Dendritic cell treated with granulocyte-macrophage colony-stimulating factor and Interleukin-4, amounts not matched to agents 40 ng/mL and 50 ng/mL, for 4 days (primary cell): Measurements from ENCODE around the gene MYO5C.
A peak's percentile ranks its signal among the peaks of the same experiment; 100 is the strongest.

Experiments used
- H3K27ac Mint-ChIP-seq: one replicate; pipeline ENCODE4 v1.8.0; 2022; ENCODE audit warnings: mild to moderate bottlenecking, mixed read lengths
- H3K27me3 Mint-ChIP-seq: one replicate; pipeline ENCODE4 v1.8.0; 2022; ENCODE audit warnings: mild to moderate bottlenecking, mixed read lengths
- H3K36me3 Mint-ChIP-seq: one replicate; pipeline ENCODE4 v1.8.0; 2022; ENCODE audit warnings: low read depth, mixed read lengths
- H3K4me1 Mint-ChIP-seq: one replicate; pipeline ENCODE4 v1.8.0; 2022; ENCODE audit warnings: low read depth, mixed read lengths
- H3K4me3 Mint-ChIP-seq: one replicate; pipeline ENCODE4 v1.8.0; 2022; ENCODE audit warnings: mild to moderate bottlenecking, moderate library complexity, mixed read lengths
- H3K9me3 Mint-ChIP-seq: one replicate; pipeline ENCODE4 v1.8.0; 2022; ENCODE audit warnings: mixed read lengths
- intact Hi-C: fragments of 100-400 bp; cut with micrococcal nuclease; formaldehyde crosslinking; loops from one replicate; pipeline ENCODE4 v1.15.0; 2022

Gene MYO5C

GRCh38 chr15:52217186-52217585 is 78.4 kb downstream of the MYO5C start:
- no peaks in the 10 kb centered on the region for H3K36me3 Mint-ChIP-seq
- no peaks in the 10 kb centered on the region for H3K9me3 Mint-ChIP-seq
- H3K27ac Mint-ChIP-seq, result no peak overlapping the region
- intact Hi-C loops, result no loop called here
- no peak overlapping the region for H3K4me3 Mint-ChIP-seq
- H3K4me1 Mint-ChIP-seq, result no peaks in the 10 kb centered on the region
- H3K27me3 Mint-ChIP-seq, result no peaks in the 10 kb centered on the region

DNA sequence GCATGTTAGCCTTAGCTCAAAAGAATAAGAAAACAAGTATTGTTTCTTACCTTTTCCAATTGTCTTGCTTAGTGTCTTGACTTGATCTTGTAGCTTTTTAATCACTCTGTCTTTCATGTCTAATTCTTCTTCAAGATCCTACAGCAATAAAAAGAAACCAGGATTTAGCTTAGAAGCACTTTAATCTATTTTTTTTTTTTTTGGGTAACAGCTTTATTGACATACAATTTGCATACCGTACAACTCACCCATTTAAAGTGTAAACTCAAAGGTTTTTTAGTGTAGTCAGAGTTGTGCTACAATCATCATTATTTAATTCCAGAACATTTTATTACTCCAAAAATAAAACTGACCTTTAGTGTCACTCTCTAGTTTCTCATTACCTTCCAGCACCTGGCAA is 81.1 kb downstream of the MYO5C start:
- Mint-ChIP-seq H3K9me3 (no peaks in the 10 kb centered on the region), H3K4me3 (no peak overlapping the region), H3K27me3 (no peaks in the 10 kb centered on the region), H3K4me1 (no peaks in the 10 kb centered on the region), H3K36me3 (no peaks in the 10 kb centered on the region), H3K27ac (no peak overlapping the region)
- intact Hi-C loops, result no loop called here

GRCh38 chr15:52213206-52213605 is 82.4 kb downstream of the MYO5C start:
- Mint-ChIP-seq H3K9me3 (no peaks in the 10 kb centered on the region), H3K4me3 (no peak overlapping the region), H3K4me1 (peaks cover 11% of the 10 kb centered on the region), H3K27ac (no peak overlapping the region), H3K36me3 (no peaks in the 10 kb centered on the region), H3K27me3 (no peaks in the 10 kb centered on the region)
- intact Hi-C loops, result no loop called here

GRCh38 chr15:52208306-52208946 is 87.2 kb downstream of the MYO5C start:
- intact Hi-C loops, result no loop called here
- Mint-ChIP-seq H3K9me3 (no peaks in the 10 kb centered on the region), H3K36me3 (no peaks in the 10 kb centered on the region), H3K27me3 (no peaks in the 10 kb centered on the region), H3K27ac (peak overlapping the region; percentile 16), H3K4me3 (no peak overlapping the region), H3K4me1 (peaks cover 27% of the 10 kb centered on the region)

DNA sequence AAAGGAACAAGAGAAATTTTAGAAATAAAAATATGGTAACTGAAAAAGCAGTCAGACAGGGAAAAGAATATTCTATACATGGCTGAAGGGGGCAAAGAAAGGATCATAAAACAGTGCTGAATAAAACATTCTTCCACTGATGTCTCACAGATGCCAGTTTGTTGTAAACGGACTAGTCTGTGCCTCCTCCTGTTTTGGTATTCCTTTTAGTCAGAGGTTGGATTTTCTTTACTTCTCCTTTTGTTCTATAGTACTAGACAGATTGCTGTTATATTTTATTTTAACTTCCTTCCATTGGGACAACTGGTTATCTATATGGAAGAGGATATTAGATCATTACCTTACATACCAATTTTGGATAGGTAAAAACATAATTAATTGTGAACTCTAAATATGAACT is 88.4 kb downstream of the MYO5C start:
- Mint-ChIP-seq H3K27ac (no peak overlapping the region), H3K27me3 (no peaks in the 10 kb centered on the region), H3K36me3 (no peaks in the 10 kb centered on the region), H3K4me1 (peaks cover 27% of the 10 kb centered on the region), H3K9me3 (no peaks in the 10 kb centered on the region), H3K4me3 (no peak overlapping the region)
- intact Hi-C loops, result no loop called here

DNA sequence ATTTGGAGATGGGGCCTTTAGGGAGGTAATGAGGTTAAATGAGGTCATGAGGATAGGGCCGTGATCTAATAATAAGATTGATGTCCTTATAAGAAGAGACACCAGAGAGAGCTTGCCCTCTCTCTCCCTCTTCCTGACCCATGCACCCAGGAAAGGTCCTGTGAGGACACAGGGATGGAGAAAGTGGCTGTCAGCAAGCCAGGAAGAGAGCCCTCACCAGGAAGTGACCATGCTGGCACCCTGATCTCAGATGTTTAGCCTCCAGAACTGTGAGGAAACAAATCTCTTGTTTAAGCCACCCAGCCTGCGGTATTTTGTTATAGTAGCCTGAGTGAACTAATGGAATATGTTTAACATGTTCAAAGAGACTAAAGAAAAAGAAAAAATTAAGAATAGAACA is 89.2 kb downstream of the MYO5C start:
- no peaks in the 10 kb centered on the region for H3K9me3 Mint-ChIP-seq
- no peak overlapping the region for H3K27ac Mint-ChIP-seq
- H3K4me1 Mint-ChIP-seq, result peaks cover 27% of the 10 kb centered on the region
- H3K36me3 Mint-ChIP-seq, result no peaks in the 10 kb centered on the region
- intact Hi-C loops, result no loop called here
- no peak overlapping the region for H3K4me3 Mint-ChIP-seq
- no peaks in the 10 kb centered on the region for H3K27me3 Mint-ChIP-seq

DNA sequence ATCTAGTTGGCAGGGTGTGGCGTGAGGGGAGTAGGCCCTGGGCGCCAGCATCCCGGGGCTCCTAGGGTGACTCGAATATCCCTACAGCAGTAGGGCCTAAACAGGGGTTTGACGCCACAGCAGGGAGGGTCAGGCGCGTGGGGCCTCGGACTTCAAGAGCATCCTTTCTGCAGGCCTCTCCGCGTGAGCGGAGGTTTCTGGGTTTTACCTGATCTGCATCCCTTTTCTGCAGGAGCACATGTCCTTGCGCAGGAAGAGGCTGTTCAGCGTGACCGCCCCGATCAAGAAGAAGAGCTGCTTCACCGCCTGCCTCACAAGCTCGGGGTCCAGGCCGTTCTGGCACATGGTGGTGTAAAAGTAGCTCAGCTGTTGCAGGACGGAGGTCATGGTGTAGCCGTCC is 90.9 kb downstream of the MYO5C start:
- H3K36me3 Mint-ChIP-seq, result no peaks in the 10 kb centered on the region
- intact Hi-C loops, result no loop called here

DNA sequence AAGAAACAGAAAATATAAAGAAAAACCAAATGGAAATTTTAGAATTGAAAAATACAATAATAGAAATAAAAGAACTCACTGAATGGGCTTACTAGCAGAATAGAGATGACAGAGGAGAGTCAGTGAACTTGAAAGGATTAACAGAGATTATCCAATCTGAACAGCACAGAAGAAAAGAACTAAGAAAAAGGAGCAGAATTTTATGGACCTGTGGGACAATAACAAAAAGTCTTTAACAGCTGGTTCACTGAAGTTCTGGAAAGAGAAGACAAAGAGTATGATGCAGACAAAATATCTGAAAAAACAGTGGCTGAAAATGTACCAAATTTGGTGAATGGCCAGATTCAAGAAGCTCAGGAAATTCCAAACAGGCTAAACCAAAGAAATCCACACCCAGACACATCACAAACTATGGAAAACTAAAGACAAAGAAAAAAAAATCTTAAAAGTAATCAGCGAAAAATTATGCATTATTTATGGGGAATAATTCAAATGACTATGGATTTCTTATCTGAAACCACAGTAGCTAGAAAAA is 94.7 kb downstream of the MYO5C start:
- Mint-ChIP-seq H3K27ac (no peak overlapping the region), H3K27me3 (peaks cover 2% of the 10 kb centered on the region)

More for the DNA sequence above, 90.9 kb downstream of the MYO5C start:
- no peak overlapping the region for H3K27ac Mint-ChIP-seq
- no peaks in the 10 kb centered on the region for H3K9me3 Mint-ChIP-seq
- H3K27me3 Mint-ChIP-seq, result no peaks in the 10 kb centered on the region
- no peak overlapping the region for H3K4me3 Mint-ChIP-seq
- H3K4me1 Mint-ChIP-seq, result peaks cover 27% of the 10 kb centered on the region

DNA sequence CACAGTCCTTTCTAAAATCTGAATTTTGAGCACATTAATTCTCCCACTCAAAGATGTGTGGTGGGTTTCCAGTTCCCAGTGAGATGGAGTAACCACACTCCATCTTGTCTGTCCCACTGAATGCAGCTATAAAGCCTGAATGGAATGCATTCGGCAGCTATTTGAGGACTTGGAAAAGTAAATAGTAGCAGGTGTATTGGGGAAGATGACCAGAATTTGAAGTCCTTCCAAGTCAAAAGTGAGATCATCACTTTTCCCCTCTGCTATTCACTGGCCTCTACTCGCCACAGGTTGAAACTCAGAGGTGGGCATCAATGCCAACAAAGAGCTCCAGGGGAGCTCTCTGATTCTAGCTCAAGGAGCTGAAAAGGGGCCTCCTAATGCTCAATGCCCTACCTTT is 96.3 kb downstream of the MYO5C start:
- Mint-ChIP-seq H3K27ac (no peak overlapping the region), H3K4me1 (no peaks in the 10 kb centered on the region), H3K9me3 (no peaks in the 10 kb centered on the region), H3K36me3 (no peaks in the 10 kb centered on the region), H3K4me3 (no peak overlapping the region), H3K27me3 (peaks cover 2% of the 10 kb centered on the region)
- intact Hi-C loops, result no loop called here

More for the DNA sequence above, 94.7 kb downstream of the MYO5C start:
- Mint-ChIP-seq H3K36me3 (no peaks in the 10 kb centered on the region), H3K4me1 (no peaks in the 10 kb centered on the region), H3K4me3 (no peak overlapping the region), H3K9me3 (no peaks in the 10 kb centered on the region)
- intact Hi-C loops, result no loop called here

DNA sequence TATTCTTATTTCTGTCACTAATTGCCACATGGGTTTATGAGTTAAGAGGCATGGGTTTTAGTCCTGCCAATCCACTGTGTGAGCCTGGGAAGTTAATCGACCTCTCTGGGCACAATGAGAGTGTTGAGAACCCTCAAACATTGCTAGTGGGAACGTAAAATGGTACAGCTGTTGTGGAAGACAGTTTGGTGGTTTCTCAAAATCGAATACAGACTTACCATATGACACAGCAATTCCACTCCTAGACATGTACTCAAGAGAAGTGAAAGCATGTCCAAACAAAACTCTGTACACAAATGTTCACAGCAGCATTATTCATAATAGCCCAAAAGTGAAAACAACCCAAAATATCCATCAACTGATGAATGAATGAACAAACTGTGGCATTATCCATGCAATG is 98.7 kb downstream of the MYO5C start:
- no peak overlapping the region for H3K4me3 Mint-ChIP-seq
- peaks cover 2% of the 10 kb centered on the region for H3K27me3 Mint-ChIP-seq
- no peaks in the 10 kb centered on the region for H3K4me1 Mint-ChIP-seq
- no peaks in the 10 kb centered on the region for H3K36me3 Mint-ChIP-seq
- intact Hi-C loops, result no loop called here
- no peaks in the 10 kb centered on the region for H3K9me3 Mint-ChIP-seq
- H3K27ac Mint-ChIP-seq, result no peak overlapping the region

DNA sequence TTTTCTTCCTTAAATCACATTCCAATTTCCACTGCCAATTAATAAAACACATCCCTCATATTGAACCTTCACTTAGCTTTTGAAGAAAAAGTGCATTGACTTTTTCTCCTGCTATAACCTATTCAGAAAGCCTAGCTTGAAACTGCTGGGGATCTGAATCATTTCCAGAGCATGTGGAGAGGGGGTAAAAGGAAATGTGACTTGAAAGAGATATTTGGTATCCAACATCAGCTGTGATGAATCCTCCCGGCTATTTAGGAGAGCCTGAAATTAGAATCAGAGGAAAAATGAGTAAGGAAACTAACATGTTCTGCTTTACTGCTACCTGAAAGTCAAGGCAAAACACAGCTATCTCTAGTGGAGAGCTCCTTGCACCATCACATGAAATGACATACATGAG is 101.8 kb downstream of the MYO5C start:
- no peaks in the 10 kb centered on the region for H3K9me3 Mint-ChIP-seq
- H3K36me3 Mint-ChIP-seq, result no peaks in the 10 kb centered on the region
- H3K4me3 Mint-ChIP-seq, result no peak overlapping the region
- no peaks in the 10 kb centered on the region for H3K4me1 Mint-ChIP-seq
- no peaks in the 10 kb centered on the region for H3K27me3 Mint-ChIP-seq
- intact Hi-C loops, result no loop called here
- no peak overlapping the region for H3K27ac Mint-ChIP-seq

DNA sequence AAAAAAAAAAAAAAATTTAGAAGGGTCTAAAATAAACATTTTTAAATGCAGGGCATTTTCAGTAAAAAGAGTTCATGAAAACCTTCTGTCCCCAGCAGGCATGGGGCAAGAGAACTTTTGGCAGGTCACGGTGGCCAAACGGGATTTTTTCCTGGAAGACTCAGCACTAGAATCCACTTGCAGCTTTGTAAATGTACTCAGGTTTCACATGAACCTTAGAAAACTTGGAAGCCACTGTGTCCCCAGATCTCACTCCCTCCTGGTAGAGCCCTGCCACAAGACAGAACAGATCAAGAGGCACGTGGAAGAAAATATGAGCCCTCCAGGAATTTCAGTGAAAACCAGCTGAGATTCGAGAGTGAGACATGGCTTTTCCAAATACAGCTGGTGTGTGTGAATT is 102.3 kb downstream of the MYO5C start:
- Mint-ChIP-seq H3K4me3 (no peak overlapping the region), H3K36me3 (no peaks in the 10 kb centered on the region), H3K4me1 (no peaks in the 10 kb centered on the region), H3K27me3 (no peaks in the 10 kb centered on the region), H3K9me3 (no peaks in the 10 kb centered on the region), H3K27ac (no peak overlapping the region)
- intact Hi-C loops, result no loop called here

GRCh38 chr15:52191207-52191606 is 104.4 kb downstream of the MYO5C start, which contains the start of gene GNB5:
TSS of gene GNB5 (minus strand) at chr15:52191392. CDS start at chr15:52184676, 6,716 bp downstream.
- H3K4me1 Mint-ChIP-seq, result no peaks in the 10 kb centered on the region
- H3K4me3 Mint-ChIP-seq, result no peak within 1 kb of the TSS
- no peak within 1 kb of the TSS for H3K27ac Mint-ChIP-seq
- no peaks in the 10 kb centered on the region for H3K27me3 Mint-ChIP-seq
- no peaks in the 10 kb centered on the region for H3K9me3 Mint-ChIP-seq
- H3K36me3 Mint-ChIP-seq, result no peaks in the 10 kb centered on the region
- intact Hi-C loops, result no loop called here

GRCh38 chr15:52186651-52187486 is 108.7 kb downstream of the MYO5C start:
- Mint-ChIP-seq H3K27ac (no peak overlapping the region), H3K4me1 (no peaks in the 10 kb centered on the region), H3K4me3 (no peak overlapping the region), H3K27me3 (peaks cover 6% of the 10 kb centered on the region), H3K36me3 (no peaks in the 10 kb centered on the region), H3K9me3 (no peaks in the 10 kb centered on the region)
- intact Hi-C loops, result no loop called here
